Stimulated activated naive CD4-positive, alpha-beta T cell (primary cell): Measurements from ENCODE around the gene STK25.

ENCODE experiments used
- DNase-seq, 6 experiments: peaks; one replicate each; lab custom pipeline; 2025; lab: John Stamatoyannopoulos, UW

The STK25 gene

DNA sequence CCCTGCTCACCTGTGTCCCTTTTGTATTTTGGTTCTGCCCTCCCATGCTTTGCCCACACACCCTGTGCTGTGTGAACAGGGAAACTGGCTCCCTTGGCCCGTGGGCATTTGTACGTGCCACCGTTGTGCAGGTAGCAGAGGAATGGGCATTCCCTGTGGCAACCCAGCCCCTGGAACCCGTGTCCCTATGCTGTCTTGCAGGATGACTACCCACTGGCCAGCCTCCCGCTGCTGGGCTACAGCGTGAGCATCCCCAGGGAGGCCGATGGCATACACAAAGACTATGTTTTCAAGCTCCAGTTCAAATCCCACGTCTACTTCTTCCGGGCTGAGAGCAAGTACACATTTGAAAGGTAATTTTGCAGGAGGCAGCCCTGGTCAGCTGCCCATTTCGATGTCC, 15.3 kb downstream of the STK25 start:
- no peak for DNase-seq

GRCh38 chr2:241492174-241492565, 16.2 kb downstream of the STK25 start:
- no peak for DNase-seq

- DNase-seq, result no peak
These were observed 16.7 kb downstream of the STK25 start for GRCh38 chr2:241491549-241492173.

DNA sequence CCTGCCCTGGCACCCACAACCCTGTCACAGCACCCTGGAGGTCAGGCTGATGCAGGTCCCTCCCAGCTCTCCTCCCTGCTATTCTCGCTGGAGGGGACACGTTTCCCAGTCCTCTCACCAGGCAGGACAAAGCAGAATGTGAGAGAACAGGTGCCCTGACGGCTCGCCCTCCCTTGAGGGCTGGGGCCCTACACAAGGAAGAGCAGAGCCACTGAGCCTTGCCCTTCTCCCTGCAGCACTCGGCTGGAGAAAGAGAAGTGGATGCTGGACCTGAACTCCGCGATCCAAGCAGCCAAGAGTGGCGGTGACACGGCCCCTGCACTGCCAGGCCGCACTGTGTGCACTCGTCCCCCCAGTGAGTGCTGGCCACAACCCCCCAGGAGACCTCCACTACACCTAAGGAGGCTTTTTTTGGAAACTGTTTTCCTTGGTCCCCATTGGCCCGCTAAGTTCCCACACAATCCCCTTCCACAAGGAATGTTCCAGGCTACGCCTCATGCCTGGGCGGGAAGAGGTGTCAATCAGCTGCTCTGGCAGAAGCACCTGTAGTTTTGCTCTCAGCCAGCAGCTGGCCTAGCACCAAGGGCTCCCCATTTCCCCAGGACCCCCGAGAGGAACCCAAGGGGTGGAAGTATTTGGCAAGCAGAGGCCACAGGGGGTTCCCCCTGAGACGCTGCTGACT, 17.4 kb downstream of the STK25 start:
- no peak for DNase-seq

DNA sequence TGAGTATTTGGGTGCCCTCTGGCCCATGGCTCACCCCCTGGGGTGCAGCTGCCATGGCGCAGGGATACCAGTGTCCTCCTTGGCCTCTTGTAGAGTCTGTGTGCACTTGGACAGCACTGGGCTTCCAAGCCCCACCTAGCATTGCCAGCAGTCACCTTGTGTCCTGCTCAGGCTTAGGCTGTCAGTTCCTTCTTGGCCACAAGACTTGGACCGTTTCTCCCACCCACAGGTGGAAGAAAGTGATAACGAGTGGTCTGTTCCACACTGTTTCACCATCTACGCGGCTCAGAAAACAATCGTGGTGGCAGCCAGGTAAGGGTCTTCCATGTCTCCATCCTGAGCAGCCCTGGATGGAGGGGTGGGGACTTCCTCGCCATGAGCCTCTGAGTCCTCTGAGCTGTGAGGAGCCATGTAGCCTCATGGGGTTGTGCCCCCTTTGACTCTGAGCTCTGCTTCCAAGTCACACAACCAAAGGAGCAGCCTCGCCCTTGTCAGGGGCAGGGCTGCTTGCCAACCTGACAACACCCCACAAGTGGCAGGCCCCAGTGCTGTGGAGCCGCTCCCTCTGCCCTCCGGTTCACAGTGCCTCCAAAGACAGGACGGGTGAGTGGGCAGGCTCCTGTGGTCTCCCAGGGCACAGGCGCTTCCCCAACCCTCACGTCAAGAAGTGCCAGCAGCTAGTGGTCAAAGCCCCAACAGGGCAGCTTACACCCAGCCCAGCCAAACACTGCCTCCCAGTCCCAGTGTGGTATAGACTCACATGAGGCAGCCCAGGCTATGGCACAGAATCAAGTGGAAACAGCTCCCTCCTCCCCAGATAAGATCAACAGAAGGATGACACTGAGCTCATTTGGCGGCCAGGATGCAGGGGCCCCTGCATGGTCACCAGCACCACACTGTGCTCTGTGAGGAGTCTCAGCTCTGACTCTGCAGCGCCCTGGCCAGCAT, 18.4 kb downstream of the STK25 start:
- DNase-seq, result no peak

DNA sequence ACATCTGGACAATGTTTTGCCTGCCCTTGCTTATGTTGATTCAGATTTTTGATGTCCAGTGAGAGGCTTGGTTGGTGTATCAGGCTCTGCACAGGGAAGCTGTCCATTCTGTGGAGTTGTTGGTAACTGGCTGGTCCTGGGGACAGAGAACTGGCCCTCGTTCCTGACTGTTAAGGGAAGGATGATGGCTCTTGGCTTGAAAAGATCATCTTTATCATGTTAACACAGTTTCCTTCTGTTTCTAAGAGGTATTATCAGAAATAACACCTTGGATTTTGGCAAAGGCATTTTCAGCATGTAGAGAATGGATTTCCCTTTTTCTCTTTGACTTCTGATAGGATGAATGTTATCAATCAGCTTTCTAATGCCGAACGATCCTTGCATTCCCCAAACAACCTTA, 19.3 kb downstream of the STK25 start:
- no peak for DNase-seq

DNA sequence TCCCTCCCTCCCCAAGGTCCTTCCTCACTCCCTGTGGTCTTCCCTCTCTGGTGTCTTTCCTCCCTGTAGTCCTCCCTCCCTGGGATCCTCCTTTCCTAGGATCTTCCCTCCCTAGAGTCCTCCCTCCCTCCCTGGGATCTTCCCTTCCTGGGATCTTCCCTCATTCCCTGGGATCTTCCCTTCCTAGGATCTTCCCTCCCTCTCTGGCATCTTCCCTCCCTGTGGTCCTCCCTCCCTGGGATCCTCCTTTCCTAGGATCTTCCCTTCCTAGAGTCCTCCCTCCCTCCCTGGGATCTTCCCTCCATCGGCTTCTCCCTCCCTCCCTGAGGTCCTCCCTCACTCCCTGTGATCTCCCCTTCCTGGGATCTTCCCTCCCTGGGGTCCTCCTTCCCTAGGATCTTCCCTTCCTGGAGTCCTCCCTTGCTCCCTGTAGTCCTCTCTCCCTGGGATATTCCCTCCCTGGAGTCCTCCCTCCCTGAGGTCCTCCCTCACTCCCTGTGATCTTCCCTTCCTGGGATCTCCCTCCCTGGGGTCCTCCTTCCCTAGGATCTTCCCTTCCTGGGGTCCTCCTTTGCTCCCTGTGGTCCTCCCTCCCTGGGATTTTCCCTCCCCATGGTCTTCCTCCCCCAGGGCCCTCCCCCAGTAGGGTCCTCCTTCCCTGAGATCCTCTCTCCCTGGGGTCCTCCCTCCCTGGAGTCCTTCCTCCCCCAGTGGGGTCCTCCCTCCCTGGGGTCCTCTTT, 23.0 kb downstream of the STK25 start:
- DNase-seq, result no peak

- DNase-seq, result no peak
These were observed 25.1 kb downstream of the STK25 start for GRCh38 chr2:241483305-241483704.

DNA sequence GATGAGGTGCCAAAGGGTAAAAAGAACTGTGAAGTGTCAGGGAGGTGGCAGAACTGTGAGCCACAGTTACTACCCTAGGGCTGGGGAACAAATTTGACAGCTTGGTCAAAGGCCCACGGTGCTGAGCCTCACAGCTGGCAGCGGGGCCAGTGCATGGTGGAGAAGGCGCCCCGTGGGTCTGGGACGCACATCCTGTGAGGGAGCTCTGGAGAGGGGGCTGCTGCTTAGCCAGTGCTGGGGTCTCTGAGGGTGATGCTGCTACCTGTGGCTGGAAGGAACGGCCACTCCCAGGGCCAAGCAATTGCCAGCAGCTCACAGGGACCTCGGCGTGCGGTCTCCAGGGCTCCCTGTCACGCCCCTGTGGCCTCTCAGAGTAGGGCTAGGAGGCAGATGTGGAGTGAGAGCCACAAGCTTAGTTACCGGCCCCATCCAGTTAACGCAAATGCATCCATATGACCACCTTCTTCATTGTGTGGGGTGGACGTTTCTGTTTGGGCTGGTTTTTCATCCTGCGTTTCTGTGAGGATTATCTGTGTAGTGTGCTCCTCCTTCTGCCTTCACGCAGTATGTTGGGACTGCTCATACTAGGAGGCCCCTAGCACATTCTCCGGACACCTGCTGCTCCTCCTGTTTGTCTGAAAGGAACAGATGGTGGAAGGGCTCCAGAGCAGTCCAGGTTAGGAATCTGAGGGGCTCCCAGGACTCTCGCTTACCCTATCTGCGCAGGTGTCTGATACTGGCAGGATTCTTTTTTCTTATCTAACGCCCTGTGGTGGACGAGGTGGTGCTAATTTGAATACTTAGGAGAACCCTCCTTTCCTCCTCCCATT, 26.0 kb downstream of the STK25 start:
- no peak for DNase-seq

DNA sequence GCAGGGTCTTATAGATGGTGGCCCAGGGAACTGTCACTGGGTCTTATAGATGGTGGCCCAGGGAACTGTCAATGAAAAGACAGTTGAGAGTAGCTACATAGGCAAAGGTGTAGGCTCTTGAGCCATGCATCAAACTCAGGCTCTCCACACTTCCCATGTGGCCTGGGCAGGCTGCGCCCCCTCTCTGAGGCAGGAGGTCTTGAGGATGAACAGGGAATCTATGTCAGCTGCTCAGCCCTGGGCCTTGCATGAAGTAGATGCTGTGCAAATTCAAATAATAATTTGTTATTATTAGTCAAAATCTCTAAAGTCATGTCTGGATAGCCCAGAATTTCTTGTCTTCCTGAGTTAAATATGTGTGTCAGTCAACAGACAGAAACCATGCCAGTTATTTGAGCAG, 26.7 kb downstream of the STK25 start:
- DNase-seq, result no peak

- DNase-seq, result no peak
These were observed 29.1 kb downstream of the STK25 start for GRCh38 chr2:241479026-241479898.

DNA sequence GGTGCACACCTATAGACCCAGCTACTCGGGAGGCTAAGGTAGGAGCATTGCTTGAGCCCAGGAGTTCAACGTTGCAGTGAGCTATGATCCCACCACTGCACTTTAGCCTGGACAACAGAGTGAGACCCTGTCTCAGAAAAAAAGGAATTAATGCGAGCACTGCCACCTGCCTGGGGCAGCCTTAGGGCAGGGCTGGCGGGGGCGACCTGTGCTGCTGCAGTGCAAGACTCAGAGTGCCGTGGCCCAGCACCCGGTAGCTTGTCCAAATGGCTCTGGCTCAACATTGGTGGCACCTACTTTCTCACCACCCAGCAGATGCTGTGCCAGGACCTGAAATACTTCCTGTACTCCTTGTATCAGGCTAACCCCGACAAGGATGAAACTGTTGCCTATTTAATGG, 30.2 kb downstream of the STK25 start:
- DNase-seq, result no peak

- no peak for DNase-seq
These were observed 33.1 kb downstream of the STK25 start for GRCh38 chr2:241475267-241475666.

DNA sequence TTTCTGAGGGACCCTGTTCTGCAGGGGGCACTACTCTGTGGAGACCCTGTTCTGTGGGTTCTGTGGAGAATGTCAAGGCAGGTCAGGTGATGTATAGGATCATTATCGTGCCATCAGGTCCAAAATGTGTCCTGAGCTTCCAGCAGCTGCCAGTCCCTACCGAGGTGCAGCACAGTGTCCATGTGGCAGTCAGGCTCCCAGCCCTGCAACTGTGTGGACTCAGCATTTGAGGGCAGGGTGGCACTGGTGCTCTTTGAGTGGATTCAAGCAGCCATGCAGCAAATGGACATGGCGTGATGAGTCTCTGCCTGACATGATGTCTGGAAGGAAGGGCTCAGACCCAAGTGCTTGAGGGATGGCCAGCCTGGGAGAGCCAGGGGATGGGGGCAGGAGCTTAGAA, 35.0 kb downstream of the STK25 start:
- no peak for DNase-seq

- no peak for DNase-seq
These were observed 38.6 kb downstream of the STK25 start for GRCh38 chr2:241469746-241470145.

GRCh38 chr2:241468476-241468781, 40.0 kb downstream of the STK25 start:
- DNase-seq, result no peak

- no peak for DNase-seq
These were observed 40.5 kb downstream of the STK25 start for GRCh38 chr2:241467777-241468475.

DNA sequence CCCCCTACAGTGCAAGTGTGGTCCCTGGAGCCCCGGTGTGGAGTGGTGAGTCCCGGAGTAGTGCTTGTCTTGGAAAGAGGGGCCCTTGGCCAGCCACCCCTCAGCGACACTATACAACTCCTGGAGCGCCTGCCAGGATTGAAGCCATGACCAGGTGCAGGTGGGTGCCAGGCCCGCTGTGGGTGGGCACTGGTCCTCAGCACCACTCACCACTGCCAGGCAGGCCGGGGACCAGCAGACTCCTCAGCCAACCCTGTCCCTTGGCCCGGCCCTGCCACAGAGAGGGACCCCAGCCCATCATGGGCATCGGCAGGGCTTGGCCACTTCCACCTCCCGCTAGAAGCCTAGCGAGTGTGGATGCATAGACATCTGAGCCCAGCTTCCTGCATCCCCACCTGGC, 42.2 kb downstream of the STK25 start:
- DNase-seq, result no peak

- no peak for DNase-seq
These were observed 42.8 kb downstream of the STK25 start for GRCh38 chr2:241465543-241465942.
